Activated T-cell treated with anti-CD3 and anti-CD28 coated beads for 48 hours (primary cell): ENCODE measurements around the gene PLXNA2.

Experiments used
- DNase-seq: peaks from one replicate; pipeline ENCODE4 v3.0.0-alpha.2; 2020; ENCODE audit warnings: low read depth

The PLXNA2 gene

GRCh38 chr1:208239473-208240381, 4.5 kb downstream of the PLXNA2 start:
- no peak for DNase-seq

GRCh38 chr1:208238710-208239472, 5.3 kb downstream of the PLXNA2 start:
- DNase-seq, result no peak

GRCh38 chr1:208237241-208237640, 6.9 kb downstream of the PLXNA2 start:
- no peak for DNase-seq

- no peak for DNase-seq
Observed at GRCh38 chr1:208235982-208236761, 8.0 kb downstream of the PLXNA2 start.

- no peak for DNase-seq
Observed at GRCh38 chr1:208235356-208235981, 8.7 kb downstream of the PLXNA2 start.

GRCh38 chr1:208234721-208235120, 9.5 kb downstream of the PLXNA2 start:
- no peak for DNase-seq

GRCh38 chr1:208233978-208234377, 10.2 kb downstream of the PLXNA2 start:
- DNase-seq, result no peak

GRCh38 chr1:208233546-208233945, 10.6 kb downstream of the PLXNA2 start:
- DNase-seq, result no peak

- no peak for DNase-seq
Observed at GRCh38 chr1:208232662-208233038, 11.5 kb downstream of the PLXNA2 start.

GRCh38 chr1:208231881-208232661, 12.1 kb downstream of the PLXNA2 start:
- no peak for DNase-seq

GRCh38 chr1:208230668-208231529, 13.3 kb downstream of the PLXNA2 start:
- DNase-seq, result no peak

- DNase-seq, result no peak
Observed at GRCh38 chr1:208228550-208228949, 15.6 kb downstream of the PLXNA2 start.

- no peak for DNase-seq
Observed at GRCh38 chr1:208228026-208228425, 16.2 kb downstream of the PLXNA2 start.

- DNase-seq, result no peak
Observed at GRCh38 chr1:208227366-208227765, 16.8 kb downstream of the PLXNA2 start.

- DNase-seq, result no peak
Observed at GRCh38 chr1:208225954-208226937, 17.9 kb downstream of the PLXNA2 start.

GRCh38 chr1:208224192-208224713, 19.9 kb downstream of the PLXNA2 start:
- DNase-seq, result no peak

- no peak for DNase-seq
Observed at GRCh38 chr1:208223136-208223535, 21.0 kb downstream of the PLXNA2 start.

GRCh38 chr1:208222376-208223126, 21.6 kb downstream of the PLXNA2 start:
- no peak for DNase-seq
